Stimulated activated memory B cell treated with anti-CD40 and anti-IgM and Interleukin-4, amounts not matched to agents 10 μg/mL and 1 μg/mL and 100 μg/mL, for 72 hours (primary cell): ENCODE data around the gene AJAP1.
"Not testable (repeated sequence)": the region's sequence is repeated elsewhere in the genome, so short reads cannot be mapped to it uniquely, and the experiment has no call there.

Experiments
- ATAC-seq: fragments of 150-1000 bp; cut with Tn5 transposase; 2 replicates; pipeline ENCODE4 v1.10.0; 2021
- H3K27ac Mint-ChIP-seq: one replicate; pipeline ENCODE4 v1.8.0; 2022; ENCODE audit warnings: mild to moderate bottlenecking, mixed read lengths
- H3K27me3 Mint-ChIP-seq: one replicate; pipeline ENCODE4 v1.8.0; 2022; ENCODE audit warnings: mixed read lengths
- H3K36me3 Mint-ChIP-seq: one replicate; pipeline ENCODE4 v1.8.0; 2022; ENCODE audit warnings: mixed read lengths
- H3K4me1 Mint-ChIP-seq: one replicate; pipeline ENCODE4 v1.8.0; 2022; ENCODE audit warnings: mixed read lengths
- H3K4me3 Mint-ChIP-seq: one replicate; pipeline ENCODE4 v1.8.0; 2022; ENCODE audit warnings: mild to moderate bottlenecking, moderate library complexity, mixed read lengths
- H3K9me3 Mint-ChIP-seq: one replicate; pipeline ENCODE4 v1.8.0; 2022; ENCODE audit warnings: mixed read lengths

The AJAP1 gene

GRCh38 chr1:4661595-4661917 is 7.1 kb downstream of the AJAP1 start:
- ATAC-seq, result no peak
- H3K4me3 Mint-ChIP-seq, result no peak overlapping the region
- H3K27ac Mint-ChIP-seq, result no peak overlapping the region
- H3K27me3 Mint-ChIP-seq, result peaks cover 72% of the 10 kb centered on the region
- H3K9me3 Mint-ChIP-seq, result peaks cover 8% of the 10 kb centered on the region
- peaks cover under 1% of the 10 kb centered on the region for H3K4me1 Mint-ChIP-seq
- no peaks in the 10 kb centered on the region for H3K36me3 Mint-ChIP-seq

- Mint-ChIP-seq H3K4me3 (no peak overlapping the region), H3K36me3 (no peaks in the 10 kb centered on the region), H3K27ac (no peak overlapping the region), H3K27me3 (peaks cover 67% of the 10 kb centered on the region), H3K4me1 (no peaks in the 10 kb centered on the region), H3K9me3 (peaks cover 11% of the 10 kb centered on the region)
- ATAC-seq, result no peak
These were observed 7.8 kb downstream of the AJAP1 start for GRCh38 chr1:4662168-4662567.

- no peak for ATAC-seq
- H3K4me1 Mint-ChIP-seq, result no peaks in the 10 kb centered on the region
- no peaks in the 10 kb centered on the region for H3K36me3 Mint-ChIP-seq
- H3K27ac Mint-ChIP-seq, result no peak overlapping the region
- peaks cover 61% of the 10 kb centered on the region for H3K27me3 Mint-ChIP-seq
- H3K9me3 Mint-ChIP-seq, result peaks cover 11% of the 10 kb centered on the region
- no peak overlapping the region for H3K4me3 Mint-ChIP-seq
These were observed 8.3 kb downstream of the AJAP1 start for GRCh38 chr1:4662723-4663122.

GRCh38 chr1:4664095-4664494 is 9.7 kb downstream of the AJAP1 start:
- Mint-ChIP-seq H3K4me3 (no peak overlapping the region), H3K27ac (no peak overlapping the region), H3K4me1 (no peaks in the 10 kb centered on the region), H3K9me3 (peaks cover 11% of the 10 kb centered on the region), H3K36me3 (no peaks in the 10 kb centered on the region), H3K27me3 (peaks cover 48% of the 10 kb centered on the region)
- ATAC-seq, result no peak

- no peak for ATAC-seq
- H3K9me3 Mint-ChIP-seq, result peaks cover 11% of the 10 kb centered on the region
- H3K4me3 Mint-ChIP-seq, result no peak overlapping the region
- no peak overlapping the region for H3K27ac Mint-ChIP-seq
- H3K36me3 Mint-ChIP-seq, result no peaks in the 10 kb centered on the region
- H3K4me1 Mint-ChIP-seq, result no peaks in the 10 kb centered on the region
- peaks cover 43% of the 10 kb centered on the region for H3K27me3 Mint-ChIP-seq
These were observed 10.2 kb downstream of the AJAP1 start for GRCh38 chr1:4664606-4665005.

GRCh38 chr1:4665456-4665855 is 11.0 kb downstream of the AJAP1 start:
- peaks cover 11% of the 10 kb centered on the region for H3K9me3 Mint-ChIP-seq
- H3K36me3 Mint-ChIP-seq, result no peaks in the 10 kb centered on the region

GRCh38 chr1:4666683-4667082 is 12.3 kb downstream of the AJAP1 start:
- ATAC-seq, H3K4me3 Mint-ChIP-seq, H3K4me1 Mint-ChIP-seq, H3K27ac Mint-ChIP-seq, H3K36me3 Mint-ChIP-seq: not testable (repeated sequence)
- H3K27me3 Mint-ChIP-seq, result peaks cover 31% of the 10 kb centered on the region
- peaks cover 11% of the 10 kb centered on the region for H3K9me3 Mint-ChIP-seq

More at GRCh38 chr1:4665456-4665855, 11.0 kb downstream of the AJAP1 start:
- Mint-ChIP-seq H3K27me3 (peaks cover 34% of the 10 kb centered on the region), H3K4me1 (no peaks in the 10 kb centered on the region), H3K27ac (no peak overlapping the region), H3K4me3 (no peak overlapping the region)
- no peak for ATAC-seq

- Mint-ChIP-seq H3K36me3 (no peaks in the 10 kb centered on the region), H3K4me1 (no peaks in the 10 kb centered on the region), H3K27ac (no peak overlapping the region), H3K27me3 (peaks cover 31% of the 10 kb centered on the region), H3K9me3 (peaks cover 11% of the 10 kb centered on the region), H3K4me3 (no peak overlapping the region)
- ATAC-seq, result no peak
These were observed 14.6 kb downstream of the AJAP1 start for GRCh38 chr1:4668743-4669700.

GRCh38 chr1:4670265-4670664 is 15.9 kb downstream of the AJAP1 start:
- Mint-ChIP-seq H3K9me3 (peaks cover 11% of the 10 kb centered on the region), H3K36me3 (no peaks in the 10 kb centered on the region), H3K27ac (no peak overlapping the region), H3K4me3 (no peak overlapping the region), H3K27me3 (peaks cover 39% of the 10 kb centered on the region), H3K4me1 (no peaks in the 10 kb centered on the region)
- ATAC-seq, result no peak

GRCh38 chr1:4671828-4672227 is 17.4 kb downstream of the AJAP1 start:
- H3K4me1 Mint-ChIP-seq, result no peaks in the 10 kb centered on the region
- peaks cover 40% of the 10 kb centered on the region for H3K27me3 Mint-ChIP-seq
- ATAC-seq, result no peak
- no peak overlapping the region for H3K4me3 Mint-ChIP-seq
- H3K27ac Mint-ChIP-seq, result no peak overlapping the region
- no peaks in the 10 kb centered on the region for H3K36me3 Mint-ChIP-seq
- peaks cover 1% of the 10 kb centered on the region for H3K9me3 Mint-ChIP-seq

GRCh38 chr1:4673494-4673893 is 19.1 kb downstream of the AJAP1 start:
- ATAC-seq, result no peak
- Mint-ChIP-seq H3K36me3 (no peaks in the 10 kb centered on the region), H3K27me3 (peaks cover 40% of the 10 kb centered on the region), H3K27ac (no peak overlapping the region), H3K4me3 (no peak overlapping the region), H3K9me3 (no peaks in the 10 kb centered on the region), H3K4me1 (no peaks in the 10 kb centered on the region)

- H3K27ac Mint-ChIP-seq, result no peak overlapping the region
- ATAC-seq, result no peak
- H3K9me3 Mint-ChIP-seq, result peaks cover 3% of the 10 kb centered on the region
- no peaks in the 10 kb centered on the region for H3K4me1 Mint-ChIP-seq
- peaks cover 40% of the 10 kb centered on the region for H3K27me3 Mint-ChIP-seq
- H3K36me3 Mint-ChIP-seq, result no peaks in the 10 kb centered on the region
- no peak overlapping the region for H3K4me3 Mint-ChIP-seq
These were observed 19.7 kb downstream of the AJAP1 start for GRCh38 chr1:4674117-4674516.

- Mint-ChIP-seq H3K27ac (no peak overlapping the region), H3K4me1 (no peaks in the 10 kb centered on the region), H3K36me3 (no peaks in the 10 kb centered on the region), H3K4me3 (no peak overlapping the region), H3K9me3 (peaks cover 6% of the 10 kb centered on the region), H3K27me3 (peaks cover 40% of the 10 kb centered on the region)
- no peak for ATAC-seq
These were observed 20.3 kb downstream of the AJAP1 start for GRCh38 chr1:4674676-4675075.

GRCh38 chr1:4675454-4676186 is 21.2 kb downstream of the AJAP1 start:
- H3K4me3 Mint-ChIP-seq, result no peak overlapping the region
- H3K9me3 Mint-ChIP-seq, result peaks cover 7% of the 10 kb centered on the region
- peaks cover 40% of the 10 kb centered on the region for H3K27me3 Mint-ChIP-seq
- H3K4me1 Mint-ChIP-seq, result no peaks in the 10 kb centered on the region
- no peaks in the 10 kb centered on the region for H3K36me3 Mint-ChIP-seq
- H3K27ac Mint-ChIP-seq, result no peak overlapping the region
- ATAC-seq, result no peak

GRCh38 chr1:4676253-4676652 is 21.8 kb downstream of the AJAP1 start:
- ATAC-seq, result no peak
- Mint-ChIP-seq H3K4me1 (no peaks in the 10 kb centered on the region), H3K9me3 (peaks cover 9% of the 10 kb centered on the region), H3K27ac (no peak overlapping the region), H3K27me3 (peaks cover 40% of the 10 kb centered on the region), H3K4me3 (no peak overlapping the region), H3K36me3 (no peaks in the 10 kb centered on the region)

GRCh38 chr1:4677608-4678007 is 23.2 kb downstream of the AJAP1 start:
- ATAC-seq, result no peak
- Mint-ChIP-seq H3K4me3 (no peak overlapping the region), H3K36me3 (no peaks in the 10 kb centered on the region), H3K4me1 (no peaks in the 10 kb centered on the region), H3K9me3 (peaks cover 9% of the 10 kb centered on the region), H3K27me3 (peaks cover 35% of the 10 kb centered on the region), H3K27ac (no peak overlapping the region)
